AG09319 (cell line): ENCODE data around the gene PGP.

Experiments
- DNase-seq: peaks from one replicate; pipeline ENCODE4 v3.0.0-alpha.2; 2010; ENCODE audit warnings: low read depth; ENCODE audit errors: extremely low read depth
- CTCF ChIP-seq: IDR thresholded peaks from 2 replicates; pipeline ENCODE4 v1.5.1; 2011; ENCODE audit warnings: low read depth, mild to moderate bottlenecking, inconsistent platforms, low read length, moderate library complexity

Gene PGP

GRCh38 chr16:2195322-2196161, 19.1 kb downstream of the PGP start:
- no peak for DNase-seq
- no peak for TF ChIP-seq CTCF

DNA sequence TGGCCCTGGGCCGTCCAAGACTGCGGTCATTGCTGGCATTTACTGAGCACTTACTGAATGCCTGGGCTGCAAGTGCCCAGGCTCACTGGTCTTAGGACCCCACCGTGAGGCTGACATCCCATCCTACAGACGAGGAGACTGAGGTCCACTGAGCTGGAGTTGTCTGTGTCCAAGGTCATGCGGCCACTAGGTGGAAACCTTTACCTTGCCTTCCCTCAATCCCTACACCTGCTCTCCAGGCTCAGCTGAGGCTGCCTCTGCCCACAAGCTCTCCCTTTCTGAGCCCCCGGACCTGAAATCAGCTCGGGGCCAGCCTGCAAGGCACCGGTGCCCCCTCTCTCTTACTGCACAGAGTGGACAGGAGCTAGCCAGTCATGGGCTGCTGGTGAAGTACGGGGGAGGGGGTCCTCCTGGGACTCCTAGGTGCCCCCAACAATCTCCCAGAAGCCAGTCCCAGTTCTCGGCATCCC, 19.8 kb downstream of the PGP start:
- peak; percentile 17 for TF ChIP-seq CTCF
- DNase-seq: no peak

DNA sequence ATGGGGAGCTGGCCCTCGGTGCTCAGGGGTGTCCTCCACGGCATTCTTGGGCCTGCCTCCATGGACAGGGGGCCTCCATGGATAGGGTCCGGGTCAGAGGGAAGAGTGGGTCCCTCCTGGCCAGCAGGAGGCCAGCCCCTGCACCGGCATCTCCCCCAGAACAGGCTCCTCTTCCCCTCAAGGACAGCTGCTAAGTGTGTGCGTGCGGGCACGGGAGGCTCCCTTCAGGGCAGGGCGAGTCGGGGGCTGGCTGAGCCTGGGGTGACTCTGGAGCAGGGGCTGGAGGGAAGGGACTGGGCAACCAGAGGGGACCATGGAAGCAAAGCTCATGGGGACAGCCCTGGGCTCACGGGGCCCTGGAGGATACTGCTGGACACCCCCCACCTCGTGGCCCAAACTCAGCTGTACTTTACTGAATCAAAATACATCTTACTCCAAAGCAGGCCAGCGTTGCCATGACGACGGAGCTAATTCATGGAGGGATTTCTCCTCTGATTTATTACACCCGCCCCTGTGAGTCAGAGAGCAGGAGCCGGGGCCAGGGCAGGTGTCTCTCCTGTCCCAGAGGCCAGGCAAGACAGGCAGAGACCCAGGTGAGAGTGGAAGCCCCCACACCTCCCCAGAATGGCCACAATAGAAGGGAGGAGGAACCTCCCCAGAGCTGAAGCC, 20.3 kb downstream of the PGP start:
- no peak for DNase-seq
- TF ChIP-seq CTCF: no peak

- no peak for DNase-seq
- TF ChIP-seq CTCF: no peak
Measured at GRCh38 chr16:2191446-2191706, 23.3 kb downstream of the PGP start.

DNA sequence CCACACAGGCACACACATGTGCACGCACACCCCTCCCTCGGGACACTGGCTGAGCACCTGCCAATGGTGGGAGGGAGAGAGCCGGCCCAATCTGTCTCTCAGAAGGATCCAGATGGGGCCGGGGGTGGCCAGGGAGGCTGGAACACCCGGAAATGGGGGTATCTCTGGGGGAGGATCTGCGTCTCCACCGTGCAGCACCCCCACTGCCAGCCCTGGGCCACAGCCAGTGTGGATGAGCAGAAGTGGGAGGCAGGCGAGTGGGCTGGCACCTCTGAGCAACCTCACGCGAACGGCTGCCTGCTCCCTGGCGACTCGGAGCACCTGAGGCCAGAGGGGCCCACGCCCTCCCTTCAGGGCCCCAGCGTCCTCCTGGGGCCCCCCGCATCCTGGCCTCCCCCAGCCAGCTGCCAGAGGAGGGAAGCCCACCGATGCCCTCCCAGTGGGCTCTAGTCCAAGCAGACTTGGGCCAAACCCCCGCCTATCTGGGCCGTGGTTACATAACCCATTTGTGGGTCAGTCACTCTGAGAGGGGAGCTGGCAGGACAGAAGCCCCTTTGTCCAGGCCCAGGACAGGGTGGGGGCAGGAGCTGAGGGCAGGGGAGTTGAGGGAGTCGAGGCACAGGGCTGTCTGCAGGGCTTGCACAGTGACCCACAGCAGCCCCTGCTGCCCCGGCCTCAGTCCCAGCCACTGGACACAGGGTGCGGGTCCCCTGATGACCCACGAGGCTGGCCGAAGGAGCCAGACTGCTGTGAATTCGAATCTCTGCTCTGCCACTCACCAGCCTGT, 23.8 kb downstream of the PGP start:
- no peak for DNase-seq
- TF ChIP-seq CTCF: no peak

- DNase-seq: no peak
- TF ChIP-seq CTCF: no peak
Measured at GRCh38 chr16:2190002-2190658, 24.5 kb downstream of the PGP start.
